Inflammatory macrophage treated with lipopolysaccharide for 1 hour (primary cell): Measurements from ENCODE around the gene TXNRD2.

Experiments
- DNase-seq, 2 donors: peaks; one replicate each; pipeline ENCODE4 v3.0.0-alpha.2; 2020 to 2022

TXNRD2 gene

GRCh38 chr22:19979712-19980493 is 38.3 kb upstream of the TXNRD2 start:
- no peak for DNase-seq

GRCh38 chr22:19978748-19979147 is 37.1 kb upstream of the TXNRD2 start:
- DNase-seq: no peak

GRCh38 chr22:19977296-19978243 is 36.0 kb upstream of the TXNRD2 start:
- DNase-seq: no peak

- DNase-seq: no peak
These were observed 35.1 kb upstream of the TXNRD2 start for GRCh38 chr22:19976671-19977070.

- no peak for DNase-seq
These were observed 34.1 kb upstream of the TXNRD2 start for GRCh38 chr22:19975707-19976035.

GRCh38 chr22:19974935-19975706 is 33.5 kb upstream of the TXNRD2 start:
- no peak for DNase-seq

GRCh38 chr22:19974268-19974861 is 32.7 kb upstream of the TXNRD2 start:
- DNase-seq: peak in 1 of 2 donors; percentile 6

GRCh38 chr22:19973551-19974267 is 32.1 kb upstream of the TXNRD2 start:
- DNase-seq: no peak

GRCh38 chr22:19972652-19973550 is 31.3 kb upstream of the TXNRD2 start:
- DNase-seq: no peak

GRCh38 chr22:19972251-19972650 is 30.6 kb upstream of the TXNRD2 start:
- DNase-seq: no peak

GRCh38 chr22:19971276-19972124 is 29.9 kb upstream of the TXNRD2 start:
- DNase-seq: no peak

- DNase-seq: peak in 1 of 2 donors; percentile 77
These were observed 29.1 kb upstream of the TXNRD2 start for GRCh38 chr22:19970479-19971275.

GRCh38 chr22:19970031-19970478 is 28.4 kb upstream of the TXNRD2 start:
- no peak for DNase-seq

GRCh38 chr22:19969141-19969928 is 27.7 kb upstream of the TXNRD2 start:
- DNase-seq: no peak

GRCh38 chr22:19968450-19968891 is 26.9 kb upstream of the TXNRD2 start:
- no peak for DNase-seq

GRCh38 chr22:19967850-19968449 is 26.3 kb upstream of the TXNRD2 start:
- DNase-seq: no peak

GRCh38 chr22:19966908-19967750 is 25.5 kb upstream of the TXNRD2 start:
- no peak for DNase-seq
